Calu3 (cell line): Measurements from ENCODE around the gene TUBGCP5. TPM values are rescaled to one million over a fixed set of nuclear protein-coding genes. Genes with fewer than 3 reads are reported as not detected.

ENCODE experiments used
- BruUV-seq: library from RNA; stranded (reverse); fragments of 400-500 nt; replicated peaks from 2 replicates; lab custom pipeline; 2021; lab: Mats Ljungman, UMichigan
- CTCF ChIA-PET: fragments of 300-600 bp; sonication (Branson Sonifier 250); formaldehyde crosslinking; loops from one replicate; lab custom pipeline; 2022; ENCODE audit warnings: antibody characterized with exemption; lab: Charles Lee
- DNase-seq: peaks from one replicate; pipeline ENCODE4 v3.0.0; 2022
- H3K27ac Mint-ChIP-seq: one replicate; pipeline ENCODE4 v1.8.0; 2022; ENCODE audit warnings: mixed read lengths; ENCODE audit not compliant: unreplicated experiment
- H3K27me3 Mint-ChIP-seq: one replicate; pipeline ENCODE4 v1.8.0; 2022; ENCODE audit warnings: mixed read lengths; ENCODE audit not compliant: unreplicated experiment
- H3K36me3 Mint-ChIP-seq: one replicate; pipeline ENCODE4 v1.8.0; 2022; ENCODE audit warnings: mild to moderate bottlenecking, moderate library complexity, mixed read lengths; ENCODE audit not compliant: insufficient read depth, unreplicated experiment
- H3K4me1 Mint-ChIP-seq: one replicate; pipeline ENCODE4 v1.8.0; 2022; ENCODE audit warnings: mild to moderate bottlenecking, low read depth, mixed read lengths; ENCODE audit not compliant: unreplicated experiment
- H3K4me3 Mint-ChIP-seq: one replicate; pipeline ENCODE4 v1.8.0; 2022; ENCODE audit warnings: mild to moderate bottlenecking, low read depth, moderate library complexity, mixed read lengths; ENCODE audit not compliant: unreplicated experiment
- H3K9me3 Mint-ChIP-seq: one replicate; pipeline ENCODE4 v1.8.0; 2022; ENCODE audit warnings: low read depth, mixed read lengths; ENCODE audit not compliant: unreplicated experiment
- CTCF ChIP-seq: fragments of 200-600 bp; IDR thresholded peaks from one replicate; pipeline ENCODE4 v1.8.0; 2022; ENCODE audit warnings: antibody characterized with exemption; ENCODE audit not compliant: unreplicated experiment
- intact Hi-C: fragments of 100-400 bp; cut with micrococcal nuclease; formaldehyde crosslinking; loops from one replicate; pipeline ENCODE4 v1.10.0; 2022; ENCODE audit not compliant: unreplicated experiment
- total RNA-seq: library from RNA; stranded (reverse); gene quantifications from 2 replicates; pipeline ENCODE4 v1.2.3, GENCODE V29; 2022

The TUBGCP5 gene
- total RNA-seq, 1 experiment from 2014 or later: 6.8 TPM

DNA sequence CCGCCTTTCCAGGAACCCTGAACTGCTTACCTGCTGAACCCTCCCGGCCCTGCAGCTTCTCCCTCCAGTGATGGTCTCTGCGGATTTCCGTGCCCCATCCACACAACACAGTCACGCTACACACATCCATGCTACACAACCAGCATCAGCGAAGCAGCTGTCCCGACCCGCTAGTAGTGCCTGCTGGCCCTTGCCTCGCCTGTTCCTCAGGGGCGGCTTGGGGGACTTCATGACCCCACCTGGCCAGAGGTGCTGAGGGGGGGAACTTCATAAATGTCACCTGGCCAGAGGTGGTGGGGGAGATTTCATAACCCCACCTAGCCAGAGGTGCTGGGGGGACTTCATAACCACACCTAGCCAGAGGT is 530 bp upstream of the TUBGCP5 start:
- no TSS peak for BruUV-seq
- intact Hi-C loops: no loop called here
- TF ChIP-seq CTCF: no peak
- Mint-ChIP-seq H3K4me3 (peak overlapping the region; percentile 75), H3K27ac (no peak overlapping the region), H3K9me3 (no peaks in the 10 kb centered on the region), H3K36me3 (peaks cover 14% of the 10 kb centered on the region), H3K27me3 (no peaks in the 10 kb centered on the region), H3K4me1 (no peaks in the 10 kb centered on the region)
- CTCF ChIA-PET: no interaction called here
- DNase-seq: no peak

DNA sequence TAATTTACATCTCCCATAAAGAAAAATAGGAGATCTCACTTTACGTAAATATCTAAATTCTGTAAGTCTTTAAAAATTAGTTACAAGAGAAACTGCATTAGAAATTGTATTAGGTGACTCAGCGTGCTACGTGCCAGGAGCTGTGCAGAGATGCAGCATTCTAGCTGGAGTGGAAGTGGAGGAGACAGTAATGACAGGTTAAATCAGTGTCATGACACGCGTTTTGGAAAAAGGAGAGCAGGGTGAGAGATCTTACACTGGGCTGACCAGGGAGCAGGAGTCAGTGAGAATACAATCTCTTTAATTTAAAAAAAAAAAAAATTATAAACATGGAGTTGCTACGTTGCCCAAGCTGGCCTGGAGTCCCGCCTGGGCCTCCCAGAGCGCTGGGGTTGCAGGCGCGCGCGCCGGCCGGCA is 635 bp downstream of the TUBGCP5 start:
- DNase-seq: no peak
- no peak for TF ChIP-seq CTCF
- Mint-ChIP-seq H3K9me3 (no peaks in the 10 kb centered on the region), H3K4me1 (no peaks in the 10 kb centered on the region), H3K36me3 (peaks cover 14% of the 10 kb centered on the region), H3K4me3 (peak overlapping the region; percentile 75), H3K27me3 (no peaks in the 10 kb centered on the region), H3K27ac (peak overlapping the region; percentile 90)
- CTCF ChIA-PET: no interaction called here
- intact Hi-C loops: no loop called here
- BruUV-seq: no TSS peak

GRCh38 chr15:23035964-23036566 is 3.3 kb downstream of the TUBGCP5 start:
- Mint-ChIP-seq H3K27me3 (no peaks in the 10 kb centered on the region), H3K9me3 (no peaks in the 10 kb centered on the region), H3K4me3 (no peak overlapping the region), H3K36me3 (peaks cover 14% of the 10 kb centered on the region), H3K27ac (no peak overlapping the region), H3K4me1 (no peaks in the 10 kb centered on the region)
- peak; percentile 29 for DNase-seq
- peak; percentile 23 for TF ChIP-seq CTCF
- intact Hi-C loops: no loop called here
- BruUV-seq: no TSS peak
- CTCF ChIA-PET: no interaction called here

DNA sequence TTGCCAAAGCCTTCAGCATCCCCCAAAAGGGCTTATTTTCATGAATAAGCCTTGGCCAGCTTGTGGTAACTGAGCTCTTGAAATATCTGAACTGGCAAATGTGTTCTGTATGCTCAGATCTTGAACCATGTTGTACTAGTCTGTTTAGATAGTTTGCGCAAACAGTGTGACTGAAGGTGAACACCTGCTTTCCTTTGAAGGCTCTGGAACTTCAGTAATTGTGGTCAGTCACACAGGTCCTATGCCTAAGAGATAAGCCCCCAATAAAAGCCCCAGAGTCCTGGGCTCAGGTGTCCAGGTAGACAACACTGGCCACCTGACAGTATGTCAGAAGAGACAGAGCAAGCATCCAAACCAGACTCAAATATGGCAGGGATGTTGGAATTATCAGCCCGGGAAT is 5.4 kb downstream of the TUBGCP5 start:
- CTCF ChIA-PET: no interaction called here
- Mint-ChIP-seq H3K4me3 (no peak overlapping the region), H3K9me3 (no peaks in the 10 kb centered on the region), H3K27me3 (no peaks in the 10 kb centered on the region), H3K36me3 (peaks cover 6% of the 10 kb centered on the region), H3K27ac (no peak overlapping the region), H3K4me1 (no peaks in the 10 kb centered on the region)
- intact Hi-C loops: no loop called here
- no TSS peak for BruUV-seq
- no peak for TF ChIP-seq CTCF
- no peak for DNase-seq
